Measurements from ENCODE around the gene CALR3.
"Not testable (repeated sequence)": the region's sequence is repeated elsewhere in the genome, so short reads cannot be mapped to it uniquely, and the experiment has no call there.

The CALR3 gene

GRCh38 chr19:16524991-16525734 is 29.2 kb upstream of the CALR3 start:
- DNase-seq (ENCODE audit: low read depth in 2 of 2) = no peak

- DNase-seq (ENCODE audit: low read depth in 2 of 2) = no peak
These were observed 26.8 kb upstream of the CALR3 start for GRCh38 chr19:16522559-16523377.

GRCh38 chr19:16521715-16522289 is 25.8 kb upstream of the CALR3 start:
- DNase-seq (ENCODE audit: low read depth in 2 of 2) = no peak

- DNase-seq (ENCODE audit: low read depth in 2 of 2) = no peak
These were observed 25.1 kb upstream of the CALR3 start for GRCh38 chr19:16520986-16521624.

GRCh38 chr19:16520074-16520973 is 24.4 kb upstream of the CALR3 start:
- no peak for DNase-seq (ENCODE audit: low read depth in 2 of 2)

- DNase-seq (ENCODE audit: low read depth in 2 of 2) = no peak
These were observed 23.3 kb upstream of the CALR3 start for GRCh38 chr19:16519230-16519687.

GRCh38 chr19:16518483-16519229 is 22.7 kb upstream of the CALR3 start:
- no peak for DNase-seq (ENCODE audit: low read depth in 2 of 2)

GRCh38 chr19:16518061-16518460 is 22.1 kb upstream of the CALR3 start:
- DNase-seq (ENCODE audit: low read depth in 2 of 2) = no peak

- DNase-seq (ENCODE audit: low read depth in 2 of 2) = no peak
These were observed 21.1 kb upstream of the CALR3 start for GRCh38 chr19:16516923-16517610.

GRCh38 chr19:16516381-16516780 is 20.4 kb upstream of the CALR3 start:
- no peak for DNase-seq (ENCODE audit: low read depth in 2 of 2)

GRCh38 chr19:16514383-16515019 is 18.5 kb upstream of the CALR3 start:
- no peak for DNase-seq (ENCODE audit: low read depth in 2 of 2)

GRCh38 chr19:16512611-16513010 is 16.6 kb upstream of the CALR3 start:
- DNase-seq (ENCODE audit: low read depth in 2 of 2) = not testable (repeated sequence)

- DNase-seq (ENCODE audit: low read depth in 2 of 2) = no peak
These were observed 13.4 kb upstream of the CALR3 start for GRCh38 chr19:16509141-16510061.

- no peak for DNase-seq (ENCODE audit: low read depth in 2 of 2)
These were observed 12.6 kb upstream of the CALR3 start for GRCh38 chr19:16508546-16508945.

GRCh38 chr19:16506961-16507360 is 11.0 kb upstream of the CALR3 start:
- no peak for DNase-seq (ENCODE audit: low read depth in 2 of 2)

GRCh38 chr19:16506161-16506560 is 10.2 kb upstream of the CALR3 start:
- DNase-seq (ENCODE audit: low read depth in 2 of 2) = not testable (repeated sequence)

GRCh38 chr19:16504271-16504670 is 8.3 kb upstream of the CALR3 start:
- DNase-seq (ENCODE audit: low read depth in 2 of 2) = no peak

GRCh38 chr19:16497837-16498236 is 1.9 kb upstream of the CALR3 start:
- no peak for DNase-seq (ENCODE audit: low read depth in 2 of 2)
